Astrocyte (in vitro differentiated cells and primary cell): ENCODE data around the gene GRIK1.

ENCODE experiments used
- EZH2 ChIP-seq: IDR thresholded peaks from 2 replicates; pipeline ENCODE4 v1.6.1; 2012; ENCODE audit warnings: mild to moderate bottlenecking, low read length, inconsistent platforms; ENCODE audit not compliant: insufficient read depth
- TF ChIP-seq, protein P1 (sequence below): IDR thresholded peaks from 2 replicates; pipeline ENCODE4 v1.5.1; 2011; ENCODE audit warnings: low read depth, mild to moderate bottlenecking, inconsistent platforms, low read length, moderate library complexity; ENCODE audit not compliant: insufficient read depth

DNA sequence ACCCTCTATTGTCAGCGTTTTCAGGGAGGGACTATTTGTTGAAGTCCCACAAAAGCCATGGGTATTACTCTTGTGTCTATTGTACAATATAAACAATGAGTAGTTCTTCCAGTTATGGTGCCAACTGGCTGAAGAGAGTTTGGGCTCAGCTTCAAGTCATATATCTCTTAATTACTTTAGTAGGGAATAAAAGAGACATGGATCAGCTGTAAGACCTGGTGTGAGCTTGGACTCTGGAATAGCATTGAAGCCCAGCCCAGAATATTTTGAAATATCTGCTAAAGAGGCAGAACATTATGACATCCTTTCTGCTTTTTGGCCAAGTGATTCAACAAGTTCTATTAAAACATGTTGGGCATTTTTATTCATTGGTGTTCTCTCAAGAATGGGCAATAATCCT is 416.1 kb downstream of the GRIK1 start:
- TF ChIP-seq, protein P1, sequence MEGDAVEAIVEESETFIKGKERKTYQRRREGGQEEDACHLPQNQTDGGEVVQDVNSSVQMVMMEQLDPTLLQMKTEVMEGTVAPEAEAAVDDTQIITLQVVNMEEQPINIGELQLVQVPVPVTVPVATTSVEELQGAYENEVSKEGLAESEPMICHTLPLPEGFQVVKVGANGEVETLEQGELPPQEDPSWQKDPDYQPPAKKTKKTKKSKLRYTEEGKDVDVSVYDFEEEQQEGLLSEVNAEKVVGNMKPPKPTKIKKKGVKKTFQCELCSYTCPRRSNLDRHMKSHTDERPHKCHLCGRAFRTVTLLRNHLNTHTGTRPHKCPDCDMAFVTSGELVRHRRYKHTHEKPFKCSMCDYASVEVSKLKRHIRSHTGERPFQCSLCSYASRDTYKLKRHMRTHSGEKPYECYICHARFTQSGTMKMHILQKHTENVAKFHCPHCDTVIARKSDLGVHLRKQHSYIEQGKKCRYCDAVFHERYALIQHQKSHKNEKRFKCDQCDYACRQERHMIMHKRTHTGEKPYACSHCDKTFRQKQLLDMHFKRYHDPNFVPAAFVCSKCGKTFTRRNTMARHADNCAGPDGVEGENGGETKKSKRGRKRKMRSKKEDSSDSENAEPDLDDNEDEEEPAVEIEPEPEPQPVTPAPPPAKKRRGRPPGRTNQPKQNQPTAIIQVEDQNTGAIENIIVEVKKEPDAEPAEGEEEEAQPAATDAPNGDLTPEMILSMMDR = no peak
- TF ChIP-seq EZH2 = no peak
